Activated CD4-positive, alpha-beta T cell treated with anti-CD3 and anti-CD28 coated beads, Interleukin-2, Interleukin-4, amounts not matched to agents 100 ng/mL and 50 ng/mL, durations not matched to agents 16 hours and 8 hours (primary cell): ENCODE measurements around the gene CT45A7.
"Not testable (repeated sequence)": the region's sequence is repeated elsewhere in the genome, so short reads cannot be mapped to it uniquely, and the experiment has no call there.

Source experiments
- DNase-seq: peaks from one replicate; pipeline ENCODE4 v3.0.0-alpha.2; 2020; ENCODE audit warnings: low spot score

CT45A7 gene, protein sequence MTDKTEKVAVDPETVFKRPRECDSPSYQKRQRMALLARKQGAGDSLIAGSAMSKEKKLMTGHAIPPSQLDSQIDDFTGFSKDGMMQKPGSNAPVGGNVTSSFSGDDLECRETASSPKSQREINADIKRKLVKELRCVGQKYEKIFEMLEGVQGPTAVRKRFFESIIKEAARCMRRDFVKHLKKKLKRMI

GRCh38 chrX:135837180-135837579 lies at the start of gene CT45A7:
Gene CT45A7 (minus strand): TSS chrX:135837280. CDS start chrX:135833533, 3,747 bp downstream.
- DNase-seq, result not testable (repeated sequence)

DNA sequence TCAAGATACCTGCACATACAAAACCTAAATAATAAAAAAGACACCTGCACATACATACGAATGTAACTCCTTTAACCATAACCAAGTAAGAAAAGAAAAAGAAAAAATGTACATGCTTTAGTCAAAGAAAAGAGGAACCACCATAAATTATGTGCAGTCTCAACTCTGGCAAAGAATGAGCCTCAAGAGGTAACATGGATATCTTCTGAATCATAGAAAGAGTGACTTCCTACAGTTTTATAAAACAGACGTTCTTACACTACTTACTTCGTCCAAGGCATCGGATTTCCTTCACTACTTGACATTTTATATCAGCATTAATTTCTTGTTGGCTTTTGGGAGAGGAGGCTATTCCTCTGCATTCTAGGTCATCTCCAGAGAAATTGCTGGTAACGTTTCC lies 45.7 kb upstream of the CT45A7 start:
- DNase-seq, result not testable (repeated sequence)

GRCh38 chrX:135871712-135872111 lies 34.6 kb upstream of the CT45A7 start, which contains the start of gene CT45A9:
Gene CT45A9 (minus strand): TSS chrX:135871812. CDS start chrX:135868061, 3,751 bp downstream.
- not testable (repeated sequence) for DNase-seq

GRCh38 chrX:135854438-135854837 lies 17.4 kb upstream of the CT45A7 start, which contains the start of gene CT45A8:
Gene CT45A8 (minus strand): TSS chrX:135854538. CDS start chrX:135850783, 3,755 bp downstream.
- not testable (repeated sequence) for DNase-seq

DNA sequence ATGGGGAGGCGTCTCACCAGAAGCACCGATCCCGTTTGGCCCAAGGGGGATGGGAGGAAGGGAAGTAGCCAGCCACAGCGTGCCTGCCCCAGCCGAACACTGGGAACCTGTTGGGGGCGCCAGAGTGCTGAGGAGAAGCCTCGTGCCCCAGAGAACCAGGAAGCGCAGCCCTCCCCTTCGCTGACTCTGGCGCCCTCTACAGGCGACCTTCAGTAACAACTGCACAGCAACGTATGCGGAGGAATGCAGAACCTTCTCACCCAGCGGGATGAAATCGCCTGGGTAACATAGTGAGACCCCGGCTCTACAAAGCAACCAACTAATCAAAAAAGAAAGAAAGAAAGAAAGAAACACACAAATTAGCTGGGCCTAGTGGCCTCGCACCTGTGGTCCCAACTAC lies 17.2 kb downstream of the CT45A7 start, which contains the start of gene CT45A2:
TSS of gene CT45A2 (minus strand) at position 101 of the 400 bp plus-strand sequence. CDS start 3,747 bp downstream, outside the sequence.
- DNase-seq, result not testable (repeated sequence)

DNA sequence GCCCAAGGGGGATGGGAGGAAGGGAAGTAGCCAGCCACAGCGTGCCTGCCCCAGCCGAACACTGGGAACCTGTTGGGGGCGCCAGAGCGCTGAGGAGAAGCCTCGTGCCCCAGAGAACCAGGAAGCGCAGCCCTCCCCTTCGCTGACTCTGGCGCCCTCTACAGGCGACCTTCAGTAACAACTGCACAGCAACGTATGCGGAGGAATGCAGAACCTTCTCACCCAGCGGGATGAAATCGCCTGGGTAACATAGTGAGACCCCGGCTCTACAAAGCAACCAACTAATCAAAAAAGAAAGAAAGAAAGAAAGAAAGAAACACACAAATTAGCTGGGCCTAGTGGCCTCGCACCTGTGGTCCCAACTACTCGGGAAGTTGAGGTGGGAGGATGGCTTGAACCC lies 34.4 kb downstream of the CT45A7 start, which contains the start of gene CT45A6:
TSS of gene CT45A6 (minus strand) at position 101 of the 400 bp plus-strand sequence. CDS start 3,794 bp downstream, outside the sequence.
- DNase-seq, result not testable (repeated sequence)

GRCh38 chrX:135785403-135785802 lies 51.7 kb downstream of the CT45A7 start, which contains the start of gene CT45A5:
Gene CT45A5 (minus strand): TSS chrX:135785503. CDS start chrX:135781729, 3,774 bp downstream.
- DNase-seq, result not testable (repeated sequence)
